Stimulated activated CD8-positive, alpha-beta memory T cell treated with anti-CD3 and anti-CD28 coated beads, Interleukin-4, amount 100 ng/mL, for 24 hours (primary cell): ENCODE results near the gene MCM3AP.

Source experiments
- DNase-seq: peaks from one replicate; pipeline ENCODE4 v3.0.0-alpha.2; 2020; ENCODE audit warnings: low read depth

Gene MCM3AP

GRCh38 chr21:46285206-46285661 is at the start of gene MCM3AP:
MCM3AP (minus strand) TSS chr21:46285611; CDS start chr21:46285286, 325 bp downstream.
- no peak for DNase-seq

DNA sequence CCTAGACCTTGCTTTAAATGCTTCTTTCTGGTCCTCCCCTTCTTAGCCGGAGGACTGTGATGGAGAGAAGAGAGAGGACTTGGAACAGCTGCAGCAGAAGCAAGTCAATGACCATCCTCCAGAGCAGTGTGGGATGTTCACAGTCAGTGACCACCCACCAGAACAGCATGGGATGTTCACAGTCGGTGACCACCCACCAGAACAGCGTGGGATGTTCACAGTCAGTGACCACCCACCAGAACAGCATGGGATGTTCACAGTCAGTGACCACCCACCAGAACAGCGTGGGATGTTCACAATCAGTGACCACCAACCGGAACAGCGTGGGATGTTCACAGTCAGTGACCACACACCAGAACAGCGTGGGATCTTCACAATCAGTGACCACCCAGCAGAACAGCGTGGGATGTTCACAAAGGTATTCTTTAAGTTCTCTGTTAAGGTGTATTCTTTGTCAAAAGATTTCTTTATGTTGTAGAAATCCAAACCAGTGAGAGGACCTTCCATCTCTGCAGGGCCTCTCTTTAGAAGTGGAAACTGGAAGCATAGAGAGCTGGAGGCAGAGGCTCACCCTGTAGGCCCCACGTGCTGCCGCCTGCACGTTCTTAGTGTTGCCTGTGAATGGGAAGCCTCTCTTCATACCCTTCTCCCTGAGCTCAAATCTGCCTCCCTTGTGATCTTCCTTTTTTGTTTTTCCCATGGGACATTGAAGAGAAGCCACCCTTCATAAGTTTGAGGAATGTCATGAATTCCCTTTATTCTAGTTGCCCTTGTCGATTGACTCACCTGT is 49.1 kb upstream of the MCM3AP start:
- DNase-seq: no peak

GRCh38 chr21:46329796-46330195 is 44.4 kb upstream of the MCM3AP start:
- DNase-seq: no peak

- no peak for DNase-seq
Measured at GRCh38 chr21:46328151-46328550, 42.7 kb upstream of the MCM3AP start.

GRCh38 chr21:46327711-46328110 is 42.3 kb upstream of the MCM3AP start:
- no peak for DNase-seq

- DNase-seq: no peak
Measured at GRCh38 chr21:46326110-46326703, 40.8 kb upstream of the MCM3AP start.

- peak; percentile 15 for DNase-seq
Measured at GRCh38 chr21:46325073-46325912, 39.9 kb upstream of the MCM3AP start.

DNA sequence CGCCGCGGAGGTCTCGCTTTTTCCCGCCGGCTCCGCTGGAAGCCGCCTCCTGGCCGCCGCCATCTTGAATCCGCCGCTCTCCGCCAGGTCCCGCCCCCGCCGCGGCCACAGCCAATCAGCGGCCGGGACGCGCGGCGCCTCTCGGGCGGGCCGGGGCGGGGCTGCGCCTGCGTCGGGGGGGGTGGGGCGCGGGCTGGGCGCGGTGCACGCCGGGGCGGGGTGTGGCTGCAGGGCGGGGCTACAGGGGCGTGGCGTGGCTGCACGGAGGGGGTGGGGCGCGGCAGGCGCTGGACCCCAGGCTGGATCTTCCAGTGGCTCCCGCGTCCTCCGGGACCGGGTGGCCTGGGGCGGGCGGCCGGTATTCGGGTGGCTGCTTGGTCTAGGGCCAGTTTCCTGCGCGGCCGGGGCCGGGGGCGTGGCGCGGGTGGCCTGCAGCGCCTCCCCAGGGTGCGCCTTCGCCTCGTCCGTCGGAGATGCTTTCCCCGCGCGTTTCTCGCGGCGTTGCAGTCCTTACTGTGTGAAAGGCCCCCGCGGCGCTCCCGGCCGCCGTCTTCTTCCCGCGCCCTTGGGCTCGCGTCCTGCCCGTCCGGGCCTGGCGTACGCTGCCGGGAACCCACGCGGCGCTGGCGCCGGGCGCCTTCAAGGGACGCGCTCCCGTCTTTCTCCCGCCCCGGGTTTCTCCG is 39.1 kb upstream of the MCM3AP start:
- DNase-seq: peak; percentile 80

DNA sequence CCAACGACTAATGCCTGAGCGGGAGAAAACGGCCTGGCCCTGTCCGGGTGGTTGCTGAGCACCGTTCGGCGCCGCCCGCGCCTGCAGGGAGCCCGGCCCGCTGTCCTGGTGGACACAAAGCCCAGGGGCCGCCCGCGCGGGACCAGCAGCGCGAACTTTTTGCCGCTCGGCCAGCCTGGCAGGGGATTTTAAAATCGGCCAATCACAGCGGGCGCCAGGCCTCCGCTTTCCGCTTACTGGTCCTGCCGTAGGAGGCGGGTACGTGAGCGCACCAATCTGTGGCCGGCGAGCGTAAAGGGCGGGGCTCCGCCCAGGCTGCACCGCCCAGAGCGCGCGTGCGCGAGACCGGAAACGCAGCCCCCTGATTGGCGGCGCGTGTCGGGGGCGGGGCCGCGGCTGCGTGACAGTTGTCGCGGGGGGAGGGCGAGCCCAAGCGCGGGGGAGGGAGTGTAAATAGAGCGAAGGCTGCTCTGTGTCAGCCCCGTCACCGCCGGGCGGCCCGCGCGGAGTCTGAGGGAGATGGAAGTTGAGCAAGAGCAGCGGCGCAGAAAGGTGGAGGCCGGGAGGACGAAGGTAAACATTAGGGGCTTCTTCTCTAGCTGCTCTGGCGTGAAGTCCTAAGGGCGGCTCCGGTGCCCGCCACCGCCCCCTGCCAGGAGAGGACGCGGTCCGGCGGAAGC is 38.4 kb upstream of the MCM3AP start, which contains the start of the genes C21orf58 and PCNT:
C21orf58 (minus strand) TSS at position 161 of the 680 bp plus-strand sequence. CDS start 1,132 bp downstream, outside the sequence.
PCNT (plus strand) TSS at position 447 of the 680 bp plus-strand sequence; CDS start at position 520, 73 bp downstream.
- DNase-seq: peak; percentile 94

DNA sequence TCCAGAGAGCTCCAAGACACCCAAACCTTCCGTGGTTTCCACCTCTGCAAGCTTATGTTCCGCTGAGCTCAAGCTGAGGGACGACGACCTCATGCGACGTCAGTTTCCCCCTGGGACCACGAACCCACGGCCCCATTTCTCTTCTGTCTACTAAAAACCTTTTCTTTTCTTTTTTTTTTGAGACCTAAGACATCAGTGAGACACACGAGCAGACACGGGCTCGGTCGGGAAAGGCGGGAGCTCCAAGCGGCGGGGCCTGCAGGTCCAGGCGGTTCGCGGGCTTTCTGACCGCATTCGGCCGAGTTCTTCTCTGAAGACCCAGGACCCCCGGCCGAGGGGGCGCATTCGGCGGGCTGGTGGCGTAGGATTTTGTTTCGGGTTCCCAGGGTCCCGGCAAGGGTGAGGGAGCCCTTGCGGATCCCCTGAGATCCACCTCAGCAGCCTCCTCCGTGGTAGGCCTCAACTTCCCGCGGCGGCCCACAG is 37.9 kb upstream of the MCM3AP start:
- no peak for DNase-seq

GRCh38 chr21:46322351-46323226 is 37.2 kb upstream of the MCM3AP start:
- DNase-seq: no peak

DNA sequence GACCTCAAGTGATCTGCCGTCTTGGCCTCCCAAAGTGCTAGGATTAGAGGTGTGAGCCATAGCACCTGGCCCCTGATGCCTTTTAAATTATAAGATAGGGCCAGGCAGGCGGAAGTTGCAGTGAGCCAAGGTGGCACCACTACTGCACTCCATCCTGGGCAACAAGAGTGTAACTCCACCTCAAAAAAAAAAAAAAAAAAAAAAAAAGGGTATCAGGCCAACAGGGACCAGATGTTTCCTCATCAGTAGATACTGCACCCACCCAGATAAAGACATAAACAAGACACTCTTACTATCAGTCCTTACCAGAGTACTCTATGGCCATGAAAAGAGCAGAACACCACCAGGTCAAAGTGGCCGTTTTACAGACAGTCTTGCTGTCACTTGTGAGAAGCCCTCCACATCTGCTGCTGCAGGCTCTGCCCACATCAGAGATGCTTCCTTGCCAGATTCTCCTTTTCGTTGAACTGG is 35.0 kb upstream of the MCM3AP start:
- no peak for DNase-seq

- DNase-seq: no peak
Measured at GRCh38 chr21:46319186-46319585, 33.8 kb upstream of the MCM3AP start.

- no peak for DNase-seq
Measured at GRCh38 chr21:46318464-46318845, 33.0 kb upstream of the MCM3AP start.

DNA sequence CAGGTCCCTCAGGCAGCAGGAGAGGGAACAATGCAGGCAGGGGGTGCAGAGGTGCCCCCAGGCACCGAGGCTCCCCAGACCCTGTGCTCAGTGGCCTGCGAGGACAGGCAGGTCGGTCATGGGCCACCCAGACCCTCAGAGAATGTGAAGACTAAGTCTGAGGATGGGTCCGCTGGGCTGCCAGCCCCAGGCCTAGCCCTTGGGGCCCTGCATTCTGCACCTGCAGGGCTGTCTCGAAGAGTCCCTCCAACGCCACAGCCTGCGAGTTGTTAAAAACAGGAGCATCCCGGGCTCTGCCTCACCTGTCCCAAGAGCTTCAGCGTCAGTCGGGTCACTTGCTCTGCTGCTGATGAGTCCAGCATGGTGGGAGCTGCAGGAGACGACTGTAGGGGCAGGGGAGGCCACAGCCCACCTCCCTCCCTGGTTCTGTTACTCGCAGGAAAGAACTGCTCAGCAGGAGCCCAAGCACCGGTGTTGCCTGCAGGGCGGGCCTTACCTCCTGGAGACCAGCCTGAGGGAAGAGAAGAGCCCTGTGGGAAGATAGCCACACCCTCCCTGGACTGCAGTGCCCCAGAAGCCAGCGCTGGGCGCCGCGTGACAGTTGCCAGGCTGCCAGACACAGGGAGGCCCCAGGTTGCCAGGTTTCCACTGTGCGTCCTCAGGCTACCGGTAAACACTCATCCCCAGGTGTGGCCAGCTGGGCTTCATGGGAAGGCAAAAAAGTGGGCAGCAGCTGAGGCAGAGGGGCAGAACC is 32.5 kb upstream of the MCM3AP start:
- DNase-seq: no peak

DNA sequence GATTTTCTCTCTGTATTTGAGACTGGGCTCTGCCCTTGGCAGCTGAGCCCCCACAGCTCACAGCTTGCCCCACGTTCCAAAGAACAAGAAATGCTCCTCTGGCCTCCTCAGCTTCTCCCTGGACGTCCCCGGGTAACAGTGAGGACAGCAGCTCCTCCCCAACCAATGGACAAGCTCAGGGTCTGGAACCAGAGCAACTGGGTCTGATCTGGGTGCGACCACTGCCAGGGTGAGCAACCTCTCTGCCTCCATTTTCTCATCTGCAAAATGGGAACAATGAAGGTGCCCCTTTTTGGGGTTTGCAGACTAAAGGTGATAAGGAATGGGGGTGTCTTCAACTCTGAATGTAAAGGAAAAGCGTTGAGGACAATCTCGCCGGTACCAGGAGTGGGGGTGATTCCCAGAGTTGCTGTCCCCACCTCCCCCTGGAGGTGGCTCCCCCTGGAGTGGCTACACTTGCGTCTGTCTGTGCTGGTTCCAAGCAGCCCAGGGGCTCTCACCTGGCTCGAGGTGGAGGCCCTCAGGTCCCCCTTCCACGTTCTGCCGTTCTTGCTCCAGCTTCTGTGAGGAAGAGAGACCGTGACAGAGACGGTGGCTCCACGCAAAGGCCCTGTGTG is 31.4 kb upstream of the MCM3AP start:
- no peak for DNase-seq

DNA sequence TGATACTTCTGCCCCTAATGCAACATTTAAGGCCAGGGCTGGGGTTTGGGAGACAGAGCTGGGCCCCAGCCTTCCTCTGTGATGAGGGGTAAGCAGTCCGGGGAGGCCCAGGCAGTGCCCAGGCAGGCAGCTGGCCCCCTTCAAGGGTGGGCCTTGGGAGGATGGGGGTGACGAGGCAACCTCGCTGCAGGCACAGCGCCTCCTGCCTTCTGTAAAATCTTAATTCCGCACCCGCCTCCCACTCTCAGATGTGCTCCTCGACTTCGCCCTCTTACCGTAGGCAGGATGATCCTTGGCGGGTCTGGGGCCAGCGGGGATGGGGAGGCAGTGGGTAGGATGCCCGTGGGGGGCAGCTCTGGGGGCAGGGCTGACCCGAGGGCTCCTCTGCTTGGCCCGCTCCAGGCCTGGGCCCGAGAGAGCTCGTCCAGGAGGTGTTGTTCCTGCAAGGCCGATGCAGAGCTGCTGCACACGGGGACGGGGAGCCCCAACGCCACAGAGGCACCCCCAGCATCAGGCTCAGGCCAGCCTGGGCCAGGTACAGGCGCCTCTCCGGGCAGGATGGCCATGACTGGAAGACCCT is 29.1 kb upstream of the MCM3AP start:
- DNase-seq: no peak

DNA sequence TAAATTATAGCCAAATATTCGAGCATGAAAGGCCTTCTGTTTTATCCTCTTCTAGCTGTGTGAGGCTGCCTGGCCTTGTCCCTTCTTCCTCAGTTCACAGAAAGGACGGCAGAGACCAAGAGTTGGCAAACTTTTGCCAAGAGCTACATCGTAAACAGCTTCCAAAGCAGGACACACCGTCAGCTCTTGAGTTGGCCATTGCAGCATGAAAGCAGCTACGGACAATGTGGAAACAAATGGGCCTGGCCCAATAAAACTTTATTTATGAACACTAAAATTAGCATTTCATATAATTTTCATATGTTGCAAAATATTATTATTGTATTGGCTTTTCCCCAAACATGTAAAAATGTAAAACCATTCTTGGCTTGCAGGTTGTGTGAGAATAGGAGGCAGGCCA is 27.5 kb upstream of the MCM3AP start:
- DNase-seq: no peak
